GM21528 (cell line): Measurements from ENCODE around the gene ZBTB38.

ENCODE experiments used
- ATAC-seq: cut with Tn5 transposase; IDR thresholded peaks from one replicate; pipeline ENCODE4 v1.9.1; 2021; ENCODE audit warnings: mild to moderate bottlenecking, moderate library complexity; ENCODE audit not compliant: unreplicated experiment, low FRiP score

ZBTB38 gene

GRCh38 chr3:141385406-141386125 lies 17.3 kb downstream of the ZBTB38 start:
- ATAC-seq: no peak

GRCh38 chr3:141386126-141386488 lies 17.8 kb downstream of the ZBTB38 start:
- ATAC-seq: no peak

DNA sequence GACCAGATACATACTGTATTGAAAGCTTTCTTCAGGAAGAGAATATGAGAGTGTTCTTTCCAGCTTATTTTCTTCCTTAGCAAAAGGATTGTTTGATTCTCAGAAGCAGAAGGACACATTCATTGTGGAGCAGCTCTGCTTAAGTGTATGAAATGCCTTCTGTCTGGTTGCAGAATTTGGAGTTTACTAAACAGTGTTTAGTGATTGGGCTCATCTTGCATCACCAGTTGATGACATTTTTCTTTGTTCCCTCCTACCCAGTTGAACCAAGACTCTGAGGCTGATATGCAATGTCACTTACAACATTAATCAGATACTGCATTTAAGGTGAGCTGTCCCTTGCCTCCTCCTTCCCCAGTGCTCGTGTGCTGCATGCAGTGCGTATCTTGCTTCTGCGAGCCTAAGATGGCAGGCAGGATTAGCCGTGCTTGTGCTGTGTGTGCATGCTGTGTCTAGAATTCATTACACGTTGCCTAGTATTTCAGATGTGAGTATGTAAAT lies 18.4 kb downstream of the ZBTB38 start:
- no peak for ATAC-seq

DNA sequence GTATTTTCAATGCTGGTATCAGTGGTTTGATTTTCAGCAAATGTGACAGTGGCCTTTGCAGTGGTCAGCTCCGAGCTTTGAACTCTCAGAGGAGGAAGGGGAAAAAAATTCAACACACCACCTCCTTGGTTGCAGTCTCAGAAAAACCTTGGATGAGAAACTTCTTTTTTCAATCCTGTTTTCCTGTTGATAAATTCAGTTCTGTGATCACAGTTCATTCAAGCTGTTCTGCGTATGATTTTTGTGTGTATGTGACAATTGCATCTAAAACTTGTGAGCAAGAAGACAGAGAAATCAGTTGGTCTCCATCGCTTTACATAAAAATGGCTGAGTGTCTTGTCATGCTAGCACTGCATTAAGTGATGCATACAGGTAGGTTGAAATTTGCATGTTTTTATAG lies 19.2 kb downstream of the ZBTB38 start:
- no peak for ATAC-seq

- ATAC-seq: no peak
Measured at GRCh38 chr3:141388395-141388794, 20.1 kb downstream of the ZBTB38 start.

- ATAC-seq: peak; percentile 39
Measured at GRCh38 chr3:141388823-141389621, 20.7 kb downstream of the ZBTB38 start.

DNA sequence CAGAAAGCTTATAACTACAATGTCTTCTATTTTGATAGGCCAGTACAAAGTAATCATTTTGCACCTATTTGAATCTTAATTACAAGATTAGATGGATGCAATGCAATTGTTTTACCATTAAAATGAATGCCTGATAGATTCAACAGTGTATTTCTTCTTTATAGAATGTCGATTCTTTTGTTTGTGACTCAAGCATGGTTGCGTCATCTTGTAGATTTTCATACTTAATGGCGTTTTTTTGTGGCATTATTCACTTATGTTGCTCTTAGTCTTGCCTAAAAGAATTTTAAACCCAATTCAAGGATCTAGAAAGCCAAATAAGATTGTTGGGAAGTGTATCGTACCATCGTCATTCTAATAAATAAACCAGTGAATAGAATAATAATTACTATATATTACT lies 21.4 kb downstream of the ZBTB38 start:
- no peak for ATAC-seq

DNA sequence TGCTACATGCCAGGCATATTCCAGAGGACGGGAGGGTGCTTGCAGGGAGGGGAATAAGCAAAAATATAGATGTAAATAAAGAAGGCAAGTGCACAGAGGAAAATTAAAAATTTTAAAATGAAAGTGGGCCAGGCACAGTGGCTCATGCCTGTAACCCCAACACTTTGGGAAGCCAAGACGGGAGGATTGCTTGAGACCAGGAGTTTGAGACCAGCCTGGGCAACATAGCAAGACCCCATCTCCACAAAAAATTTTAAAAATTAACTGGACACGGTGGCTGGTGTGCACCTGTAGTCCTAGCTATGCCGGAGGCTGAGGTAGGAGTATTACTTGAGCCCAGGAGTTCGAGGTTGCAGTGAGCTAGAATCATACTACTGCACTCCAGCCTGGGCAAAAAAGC lies 22.4 kb downstream of the ZBTB38 start:
- ATAC-seq: no peak

- no peak for ATAC-seq
Measured at GRCh38 chr3:141391298-141391990, 23.1 kb downstream of the ZBTB38 start.

DNA sequence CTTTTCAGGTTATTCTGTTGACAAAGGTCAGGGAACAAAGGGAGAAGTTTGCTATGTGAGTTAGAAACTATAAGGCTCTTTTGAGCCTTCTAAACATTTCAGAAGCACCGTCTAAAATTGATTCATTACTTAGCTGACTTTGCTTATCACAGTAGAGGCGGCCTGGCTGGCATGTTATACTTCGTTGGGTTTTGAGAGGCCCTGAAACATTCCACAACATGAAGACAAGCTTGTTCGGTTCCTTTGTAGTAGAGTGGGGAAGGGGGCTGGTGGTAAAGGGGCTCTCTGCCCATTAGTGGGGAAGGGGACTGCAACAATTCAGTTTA lies 23.6 kb downstream of the ZBTB38 start:
- ATAC-seq: no peak

- no peak for ATAC-seq
Measured at GRCh38 chr3:141392416-141392815, 24.1 kb downstream of the ZBTB38 start.

GRCh38 chr3:141392897-141393734 lies 24.8 kb downstream of the ZBTB38 start:
- ATAC-seq: no peak

DNA sequence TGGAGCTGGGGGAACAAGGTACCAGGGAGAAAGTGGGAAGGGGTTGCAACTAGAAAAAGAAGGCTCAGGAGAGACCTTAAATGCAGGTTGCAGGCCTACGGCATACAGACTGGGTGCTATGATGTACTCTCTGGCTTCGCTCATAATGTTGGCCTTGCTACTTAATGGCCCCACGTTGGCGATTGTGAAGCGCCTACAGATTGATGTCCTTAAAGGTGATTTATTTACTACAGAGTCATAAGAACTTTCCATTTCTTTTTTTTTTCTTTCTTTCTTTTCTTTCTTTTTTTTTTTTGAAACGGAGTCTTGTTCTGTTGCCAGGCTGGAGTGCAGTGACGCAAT lies 25.4 kb downstream of the ZBTB38 start:
- no peak for ATAC-seq

- no peak for ATAC-seq
Measured at GRCh38 chr3:141394560-141394959, 26.3 kb downstream of the ZBTB38 start.

GRCh38 chr3:141395005-141395589 lies 26.8 kb downstream of the ZBTB38 start:
- no peak for ATAC-seq

GRCh38 chr3:141397996-141398395 lies 29.7 kb downstream of the ZBTB38 start:
- no peak for ATAC-seq

DNA sequence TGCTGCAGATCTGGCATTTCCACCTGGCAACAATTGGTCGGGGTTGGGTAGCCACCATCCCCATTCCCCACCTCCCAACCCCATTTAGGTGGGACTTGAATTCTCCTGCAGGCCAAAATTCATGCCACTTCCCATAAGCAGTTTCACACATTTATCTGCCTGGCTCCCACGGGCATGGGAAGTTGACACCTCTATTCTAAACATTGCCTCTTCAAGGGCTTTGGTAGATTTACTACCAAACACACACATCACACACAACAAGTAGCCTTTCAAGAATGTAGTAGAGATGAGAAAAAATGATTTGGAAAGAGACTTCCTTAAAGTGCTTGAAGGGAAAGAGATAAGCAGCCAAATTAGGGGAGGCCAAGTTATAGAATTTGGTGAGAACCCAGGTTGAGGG lies 30.9 kb downstream of the ZBTB38 start:
- no peak for ATAC-seq

DNA sequence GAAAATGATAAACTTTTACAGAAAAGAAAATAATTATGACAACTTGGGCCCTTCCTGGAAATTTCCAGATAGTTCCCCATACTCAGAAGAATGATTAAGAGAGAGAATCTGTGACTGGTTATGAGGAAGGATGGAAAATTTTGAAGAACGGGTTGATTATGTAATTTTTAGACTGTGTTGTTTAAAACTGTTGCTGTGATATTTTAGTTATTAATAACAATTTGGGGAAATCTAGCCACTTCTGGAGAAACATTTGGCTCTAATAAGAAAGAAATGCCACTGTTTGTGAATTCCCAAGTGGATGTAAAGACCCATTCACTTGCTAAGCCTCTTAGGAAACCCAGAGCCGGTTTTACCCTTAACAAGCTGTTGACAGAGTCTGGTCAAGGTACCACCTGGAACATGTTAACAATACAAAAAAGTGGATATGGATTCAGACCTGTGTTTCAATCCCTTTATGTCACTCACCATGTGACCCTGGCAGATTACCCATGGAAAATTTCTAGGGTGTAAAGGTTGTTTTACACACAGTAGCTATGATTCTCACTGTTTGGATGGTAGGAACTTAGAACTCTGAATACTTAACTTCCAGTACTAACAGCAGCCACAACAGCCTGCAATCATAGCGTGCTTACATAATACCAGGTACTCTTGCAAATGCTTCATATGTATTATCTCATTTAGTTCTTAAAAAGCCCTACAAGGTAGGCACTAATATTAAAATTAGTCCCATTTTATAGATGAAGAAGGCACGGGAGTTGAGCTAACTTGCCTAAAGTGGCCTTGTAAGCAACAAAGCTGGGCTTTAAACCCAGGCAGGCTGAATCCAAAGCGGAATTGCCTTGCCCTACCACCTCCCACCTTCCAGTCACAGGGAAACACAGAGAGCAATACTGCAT lies 32.0 kb downstream of the ZBTB38 start:
- no peak for ATAC-seq

GRCh38 chr3:141401095-141401494 lies 32.8 kb downstream of the ZBTB38 start:
- ATAC-seq: no peak
